Left lung (tissue), 10 donors: ENCODE results near the gene TAOK3. TPM values are rescaled to one million over a fixed set of nuclear protein-coding genes. Genes with fewer than 3 reads are reported as not detected.

ENCODE experiments used
- ATAC-seq: fragments of 200-7000 bp; cut with Tn5 transposase; one replicate; pipeline ENCODE4 v1.9.1; 2020; ENCODE audit warnings: moderate library complexity
- DNase-seq, 4 donors: peaks; one replicate each; pipeline ENCODE4 v3.0.0-alpha.2; 2013 to 2020
- H3K27ac ChIP-seq, 2 donors: fragments of 200-600 bp; sonication (generic) in 1 of 2; one replicate each; pipeline versions ENCODE4 v1.5.0 to v1.8.0; 2020 to 2021
- H3K27me3 ChIP-seq, 2 donors: fragments of 200-600 bp; sonication (generic) in 1 of 2; one replicate each; pipeline versions ENCODE4 v1.5.0 to v1.8.0; 2020 to 2021
- H3K36me3 ChIP-seq, 2 donors: fragments of 200-600 bp; sonication (generic) in 1 of 2; one replicate each; pipeline versions ENCODE4 v1.5.0 to v1.8.0; 2020 to 2021
- H3K4me1 ChIP-seq, 2 donors: fragments of 200-600 bp; one replicate each; pipeline ENCODE4 v1.8.0; 2021
- H3K4me3 ChIP-seq, 2 donors: fragments of 200-600 bp; sonication (generic) in 1 of 2; one replicate each; pipeline versions ENCODE4 v1.5.0 to v1.8.0; 2020 to 2021; ENCODE audit warnings: mild to moderate bottlenecking in 1 of 2
- H3K9me3 ChIP-seq, 2 donors: fragments of 200-600 bp; sonication (generic) in 1 of 2; one replicate each; pipeline versions ENCODE4 v1.5.0 to v1.8.0; 2020 to 2021
- intact Hi-C, 2 donors: fragments of 100-400 bp; cut with DNase I; formaldehyde crosslinking; loops; one replicate each; pipeline versions ENCODE4 v1.11.2 to v1.14.2; 2022
- polyA plus RNA-seq, 6 donors: library from polyadenylated mRNA; unstranded; fragments of 120-200 nt; gene quantifications; one replicate each; pipeline ENCODE4 v1.2.1, GENCODE V29; 2013; ENCODE audit not compliant: insufficient read length in 6 of 6
- total RNA-seq, 2 donors: library from RNA; stranded (reverse); fragmentation: NEBNext Ultra II Directional; extraction: Animal tissue kit (Norgen Biotek cat#: 25700); gene quantifications; one replicate each; pipeline ENCODE4 v1.2.1, GENCODE V29; 2021
- TF ChIP-seq, protein P1 (sequence below), 2 donors: fragments of 200-600 bp; sonication (generic) in 1 of 2; IDR thresholded peaks; one replicate each; pipeline versions ENCODE4 v1.5.0 to v1.8.0; 2021; ENCODE audit warnings: antibody characterized with exemption in 2 of 2
- donor health status: DM: no; HTN: yes; CAD: no.
- donor health status: DM: no; HTN: no; CAD: no.

Gene TAOK3
- total and polyA plus RNA-seq, 8 donors: 39.5 to 61.8 (median 52.1) TPM

DNA sequence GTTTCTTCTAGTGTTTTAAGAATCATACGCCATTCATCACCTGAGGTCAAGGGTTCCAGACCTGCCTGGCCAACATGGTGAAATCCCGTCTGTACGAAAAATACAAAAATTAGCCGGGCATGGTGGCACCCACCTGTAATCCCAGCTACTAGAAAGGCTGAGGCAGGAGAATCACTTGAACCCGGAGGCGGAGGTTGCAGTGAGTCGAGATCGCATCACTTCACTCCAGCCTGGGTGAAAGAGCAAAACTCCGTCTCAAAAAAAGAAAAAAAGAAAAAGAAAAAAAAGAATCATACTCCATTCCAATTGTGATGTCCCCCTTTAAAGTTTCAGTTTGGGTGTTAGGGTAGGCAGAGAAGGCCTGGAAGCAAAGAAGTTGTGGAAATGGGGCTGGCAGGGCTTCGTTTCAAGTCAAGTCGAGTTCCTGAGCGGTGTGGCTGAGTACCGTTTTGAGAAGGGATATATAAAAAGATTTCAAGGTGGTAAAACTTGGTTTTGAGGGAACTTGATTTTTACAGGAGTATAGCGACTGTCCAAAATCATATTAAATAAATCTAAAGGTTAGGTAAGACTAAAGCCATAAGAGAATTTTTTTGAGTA, 1.5 kb upstream of the TAOK3 start:
- TF ChIP-seq, protein P1, sequence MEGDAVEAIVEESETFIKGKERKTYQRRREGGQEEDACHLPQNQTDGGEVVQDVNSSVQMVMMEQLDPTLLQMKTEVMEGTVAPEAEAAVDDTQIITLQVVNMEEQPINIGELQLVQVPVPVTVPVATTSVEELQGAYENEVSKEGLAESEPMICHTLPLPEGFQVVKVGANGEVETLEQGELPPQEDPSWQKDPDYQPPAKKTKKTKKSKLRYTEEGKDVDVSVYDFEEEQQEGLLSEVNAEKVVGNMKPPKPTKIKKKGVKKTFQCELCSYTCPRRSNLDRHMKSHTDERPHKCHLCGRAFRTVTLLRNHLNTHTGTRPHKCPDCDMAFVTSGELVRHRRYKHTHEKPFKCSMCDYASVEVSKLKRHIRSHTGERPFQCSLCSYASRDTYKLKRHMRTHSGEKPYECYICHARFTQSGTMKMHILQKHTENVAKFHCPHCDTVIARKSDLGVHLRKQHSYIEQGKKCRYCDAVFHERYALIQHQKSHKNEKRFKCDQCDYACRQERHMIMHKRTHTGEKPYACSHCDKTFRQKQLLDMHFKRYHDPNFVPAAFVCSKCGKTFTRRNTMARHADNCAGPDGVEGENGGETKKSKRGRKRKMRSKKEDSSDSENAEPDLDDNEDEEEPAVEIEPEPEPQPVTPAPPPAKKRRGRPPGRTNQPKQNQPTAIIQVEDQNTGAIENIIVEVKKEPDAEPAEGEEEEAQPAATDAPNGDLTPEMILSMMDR (IDR thresholded peaks at IDR 0.05): no peak
- no peaks in the 10 kb centered on the region for H3K9me3 ChIP-seq
- DNase-seq (no peak), ATAC-seq (no peak)
- H3K27me3 ChIP-seq: no peaks in the 10 kb centered on the region
- no peak overlapping the region for H3K4me3 ChIP-seq
- H3K27ac ChIP-seq: peak overlapping the region in 1 of 2 donors; percentile 86
- H3K4me1 ChIP-seq: peaks cover 4 to 65% of the 10 kb centered on the region in 2 donors
- intact Hi-C loops: no loop called here
- H3K36me3 ChIP-seq: peaks cover 0 to 7% of the 10 kb centered on the region in 2 donors

DNA sequence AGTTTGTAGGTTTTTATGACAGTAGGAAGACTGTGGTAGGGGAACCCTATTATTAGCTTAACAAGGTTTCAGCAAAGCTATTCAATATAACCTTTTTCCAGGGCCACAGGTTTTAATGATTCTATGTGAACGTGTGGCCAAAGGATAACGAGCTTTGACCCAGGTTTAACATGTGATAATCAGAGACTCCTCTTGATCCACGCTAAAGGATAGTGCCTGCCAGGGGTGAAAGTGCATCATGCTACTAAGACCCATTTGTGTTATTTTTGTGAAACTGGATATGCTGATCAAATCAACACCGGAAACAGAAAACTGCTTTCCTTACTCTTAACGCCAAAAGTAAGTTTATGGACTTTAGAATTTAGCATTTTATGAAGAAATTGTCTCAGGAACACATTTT, 909 bp upstream of the TAOK3 start:
- Histone ChIP-seq H3K4me3 (peak overlapping the region; percentile 40 to 82), H3K27ac (peak overlapping the region; percentile 86 to 94), H3K36me3 (peaks cover 0 to under 1% of the 10 kb centered on the region in 2 donors), H3K27me3 (no peaks in the 10 kb centered on the region), H3K4me1 (peaks cover 4 to 68% of the 10 kb centered on the region in 2 donors), H3K9me3 (no peaks in the 10 kb centered on the region)
- TF ChIP-seq, protein P1 (IDR thresholded peaks at IDR 0.05): no peak
- intact Hi-C loops: no loop called here
- DNase-seq (no peak), ATAC-seq (no peak)

- DNase-seq (peak in 3 of 4 donors; percentile 44 to 87 (median 52)), ATAC-seq (no peak)
- no peaks in the 10 kb centered on the region for H3K36me3 ChIP-seq
- peak overlapping the region in 1 of 2 donors; percentile 94 for H3K27ac ChIP-seq
- TF ChIP-seq, protein P1 (IDR thresholded peaks at IDR 0.05): no peak
- H3K27me3 ChIP-seq: no peaks in the 10 kb centered on the region
- peaks cover 4 to 54% of the 10 kb centered on the region in 2 donors for H3K4me1 ChIP-seq
- peak overlapping the region; percentile 82 to 90 for H3K4me3 ChIP-seq
- H3K9me3 ChIP-seq: no peaks in the 10 kb centered on the region
- intact Hi-C loops: no loop called here
Measured at GRCh38 chr12:118371321-118372282, 1.1 kb downstream of the TAOK3 start.

- Histone ChIP-seq H3K4me3 (peak overlapping the region in 1 of 2 donors; percentile 82), H3K27ac (no peak overlapping the region), H3K9me3 (no peaks in the 10 kb centered on the region), H3K4me1 (peaks cover 4 to 50% of the 10 kb centered on the region in 2 donors), H3K36me3 (no peaks in the 10 kb centered on the region), H3K27me3 (no peaks in the 10 kb centered on the region)
- TF ChIP-seq, protein P1 (IDR thresholded peaks at IDR 0.05): no peak
- ATAC-seq (no peak), DNase-seq (no peak)
- intact Hi-C loops: no loop called here
Measured at GRCh38 chr12:118370601-118371000, 2.1 kb downstream of the TAOK3 start.

- Histone ChIP-seq H3K36me3 (no peaks in the 10 kb centered on the region), H3K27me3 (no peaks in the 10 kb centered on the region), H3K9me3 (no peaks in the 10 kb centered on the region), H3K27ac (no peak overlapping the region), H3K4me1 (peaks cover 4 to 48% of the 10 kb centered on the region in 2 donors), H3K4me3 (no peak overlapping the region)
- intact Hi-C loops: no loop called here
- TF ChIP-seq, protein P1 (IDR thresholded peaks at IDR 0.05): no peak
- DNase-seq: no peak
- ATAC-seq: no peak
Measured at GRCh38 chr12:118368821-118369220, 3.9 kb downstream of the TAOK3 start.
